ENCODE measurements around the gene BMP5. TPM values are rescaled to one million over a fixed set of nuclear protein-coding genes. Genes with fewer than 3 reads are reported as not detected.

Gene BMP5
- polyA plus RNA-seq, 1 donor (not counting 4 experiments of a cell fraction or from before 2014, with no cell fraction given), result not detected

DNA sequence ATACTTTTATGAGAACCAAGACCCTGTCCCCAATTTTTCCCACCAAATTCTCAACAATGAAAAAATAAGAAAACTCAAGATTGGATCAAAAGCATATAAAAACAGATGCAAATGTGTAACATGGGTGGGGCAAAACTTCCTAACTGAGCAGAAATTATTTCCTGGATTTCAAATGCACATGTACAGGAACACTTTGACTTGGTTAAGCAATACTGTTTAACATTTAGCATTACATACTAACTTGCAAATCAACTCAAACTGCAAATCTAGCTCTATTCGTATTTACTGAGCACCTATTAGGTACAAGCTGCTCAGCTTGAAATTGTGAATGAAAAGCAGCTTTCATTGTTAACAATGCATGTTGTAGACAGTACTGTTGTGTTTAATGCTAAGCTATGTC is 40.2 kb downstream of the BMP5 start:
- Histone ChIP-seq H3K9me3 (ENCODE audit: control insufficient read depth, low read depth, low read length) (no peaks in the 10 kb centered on the region), H3K4me1 (ENCODE audit: control insufficient read depth, extremely low read depth, insufficient read depth, low read length) (no peaks in the 10 kb centered on the region), H3K4me3 (ENCODE audit: control insufficient read depth in 2 of 3, extremely low read depth in 1 of 3, insufficient read depth in 2 of 3, low read depth in 1 of 3, low read length in 3 of 3) (no peak overlapping the region), H3K9me1 (ENCODE audit: control insufficient read depth, extremely low read depth, insufficient read depth, low read length) (no peaks in the 10 kb centered on the region), H3K9ac (ENCODE audit: control insufficient read depth, extremely low read depth, insufficient read depth, low read length) (no peak overlapping the region), H3K36me3 (ENCODE audit: control insufficient read depth in 2 of 2, extremely low read depth in 1 of 2, insufficient read depth in 2 of 2, low read length in 2 of 2) (no peaks in the 10 kb centered on the region), H3K79me2 (ENCODE audit: control insufficient read depth, insufficient read depth, low read length) (no peaks in the 10 kb centered on the region), H3K27me3 (ENCODE audit: control insufficient read depth, extremely low read depth, insufficient read depth, low read length) (no peaks in the 10 kb centered on the region), H4K20me1 (ENCODE audit: control insufficient read depth, extremely low read depth, insufficient read depth, low read length) (no peaks in the 10 kb centered on the region), H2AFZ (ENCODE audit: control insufficient read depth, low read length) (no peak overlapping the region), H3K4me2 (ENCODE audit: control insufficient read depth, extremely low read depth, insufficient read depth, low read depth, low read length) (no peak overlapping the region), H3K27ac (ENCODE audit: control insufficient read depth, insufficient read depth, low read length) (no peak overlapping the region)
- DNase-seq (ENCODE audit: low read depth, low spot score), result no peak
- TF ChIP-seq, protein P1, sequence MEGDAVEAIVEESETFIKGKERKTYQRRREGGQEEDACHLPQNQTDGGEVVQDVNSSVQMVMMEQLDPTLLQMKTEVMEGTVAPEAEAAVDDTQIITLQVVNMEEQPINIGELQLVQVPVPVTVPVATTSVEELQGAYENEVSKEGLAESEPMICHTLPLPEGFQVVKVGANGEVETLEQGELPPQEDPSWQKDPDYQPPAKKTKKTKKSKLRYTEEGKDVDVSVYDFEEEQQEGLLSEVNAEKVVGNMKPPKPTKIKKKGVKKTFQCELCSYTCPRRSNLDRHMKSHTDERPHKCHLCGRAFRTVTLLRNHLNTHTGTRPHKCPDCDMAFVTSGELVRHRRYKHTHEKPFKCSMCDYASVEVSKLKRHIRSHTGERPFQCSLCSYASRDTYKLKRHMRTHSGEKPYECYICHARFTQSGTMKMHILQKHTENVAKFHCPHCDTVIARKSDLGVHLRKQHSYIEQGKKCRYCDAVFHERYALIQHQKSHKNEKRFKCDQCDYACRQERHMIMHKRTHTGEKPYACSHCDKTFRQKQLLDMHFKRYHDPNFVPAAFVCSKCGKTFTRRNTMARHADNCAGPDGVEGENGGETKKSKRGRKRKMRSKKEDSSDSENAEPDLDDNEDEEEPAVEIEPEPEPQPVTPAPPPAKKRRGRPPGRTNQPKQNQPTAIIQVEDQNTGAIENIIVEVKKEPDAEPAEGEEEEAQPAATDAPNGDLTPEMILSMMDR (optimal IDR thresholded peaks at IDR 0.05 in 1 of 3, IDR thresholded peaks at IDR 0.05 in 1 of 3, conservative IDR thresholded peaks at IDR 0.05 in 1 of 3; ENCODE audit: extremely low read depth in 1 of 3, insufficient read depth in 2 of 3, low read length in 3 of 3), result no peak
- TF ChIP-seq EZH2 (IDR thresholded peaks at IDR 0.05; ENCODE audit: low read length), result no peak
- FAIRE-seq, result peak; percentile 53
- dilution Hi-C loops (cut with MboI; ENCODE audit: extremely low pct_ligation_motif_present, low sequenced_read_pairs), result no loop called here

DNA sequence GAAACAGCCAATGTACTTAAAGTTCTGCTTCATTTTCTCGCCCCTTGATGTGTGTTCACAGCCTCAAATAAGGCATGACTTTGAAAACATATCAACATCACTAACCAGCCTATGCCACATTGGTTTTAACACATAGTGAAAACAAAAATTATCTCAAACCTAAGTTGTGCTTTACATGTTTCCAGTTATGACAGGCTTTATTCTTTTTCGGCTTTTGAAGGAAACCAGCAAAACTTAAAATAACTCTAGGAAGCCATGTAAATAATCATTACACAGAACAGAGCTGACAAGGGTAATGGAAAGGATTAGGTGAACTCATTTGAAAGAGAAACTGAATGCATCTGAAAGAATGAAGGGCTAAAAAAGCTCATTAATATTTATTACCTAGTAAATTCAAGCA is 42.1 kb downstream of the BMP5 start:
- Histone ChIP-seq H3K4me1 (ENCODE audit: control insufficient read depth, extremely low read depth, insufficient read depth, low read length) (no peaks in the 10 kb centered on the region), H3K79me2 (ENCODE audit: control insufficient read depth, insufficient read depth, low read length) (no peaks in the 10 kb centered on the region), H3K36me3 (ENCODE audit: control insufficient read depth in 2 of 2, extremely low read depth in 1 of 2, insufficient read depth in 2 of 2, low read length in 2 of 2) (no peaks in the 10 kb centered on the region), H3K9ac (ENCODE audit: control insufficient read depth, extremely low read depth, insufficient read depth, low read length) (no peak overlapping the region), H3K4me3 (ENCODE audit: control insufficient read depth in 2 of 3, extremely low read depth in 1 of 3, insufficient read depth in 2 of 3, low read depth in 1 of 3, low read length in 3 of 3) (no peak overlapping the region), H4K20me1 (ENCODE audit: control insufficient read depth, extremely low read depth, insufficient read depth, low read length) (no peaks in the 10 kb centered on the region), H3K27me3 (ENCODE audit: control insufficient read depth, extremely low read depth, insufficient read depth, low read length) (no peaks in the 10 kb centered on the region), H3K4me2 (ENCODE audit: control insufficient read depth, extremely low read depth, insufficient read depth, low read depth, low read length) (no peak overlapping the region), H3K27ac (ENCODE audit: control insufficient read depth, insufficient read depth, low read length) (no peak overlapping the region), H2AFZ (ENCODE audit: control insufficient read depth, low read length) (no peak overlapping the region), H3K9me1 (ENCODE audit: control insufficient read depth, extremely low read depth, insufficient read depth, low read length) (no peaks in the 10 kb centered on the region), H3K9me3 (ENCODE audit: control insufficient read depth, low read depth, low read length) (no peaks in the 10 kb centered on the region)
- TF ChIP-seq EZH2 (IDR thresholded peaks at IDR 0.05; ENCODE audit: low read length), result no peak
- TF ChIP-seq, protein P1 (optimal IDR thresholded peaks at IDR 0.05 in 1 of 3, IDR thresholded peaks at IDR 0.05 in 1 of 3, conservative IDR thresholded peaks at IDR 0.05 in 1 of 3; ENCODE audit: extremely low read depth in 1 of 3, insufficient read depth in 2 of 3, low read length in 3 of 3), result no peak
- dilution Hi-C loops (cut with MboI; ENCODE audit: extremely low pct_ligation_motif_present, low sequenced_read_pairs), result no loop called here
- DNase-seq (ENCODE audit: low read depth, low spot score), result no peak
- no peak for FAIRE-seq

All from keratinocyte (primary cell).